ENCODE results near the gene SLC9B2.

DNA sequence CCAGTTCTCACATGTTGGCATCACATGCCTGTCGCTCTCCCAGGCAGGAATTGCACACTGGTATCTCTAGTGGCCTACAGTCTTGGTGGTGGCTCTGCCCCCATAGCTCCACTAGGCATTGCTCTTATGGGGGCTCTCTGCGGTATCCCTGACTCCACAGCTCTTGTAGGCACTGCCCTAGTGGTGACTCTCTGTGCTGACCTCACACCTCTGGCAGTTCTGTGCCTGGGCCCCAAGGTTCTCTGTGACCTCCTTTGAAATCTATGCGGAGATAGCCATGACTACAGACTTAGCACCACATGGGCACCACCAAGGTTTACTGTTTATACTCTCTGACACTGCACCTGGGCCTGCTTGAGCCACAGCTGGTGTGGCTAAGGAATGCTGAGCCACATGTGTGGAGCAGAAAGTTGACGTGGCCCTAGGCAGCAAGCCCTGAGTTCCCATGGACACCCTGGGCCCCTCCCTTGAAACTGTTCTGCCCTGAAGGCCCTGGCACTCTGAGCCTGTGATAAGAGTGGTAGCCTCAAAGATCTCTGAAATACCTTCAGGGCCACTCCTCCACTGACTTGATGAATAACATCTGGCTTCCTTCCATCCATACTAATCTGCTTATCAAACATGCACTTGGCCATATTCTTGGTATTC, 65.1 kb downstream of the SLC9B2 start:
- TF ChIP-seq, protein P1, sequence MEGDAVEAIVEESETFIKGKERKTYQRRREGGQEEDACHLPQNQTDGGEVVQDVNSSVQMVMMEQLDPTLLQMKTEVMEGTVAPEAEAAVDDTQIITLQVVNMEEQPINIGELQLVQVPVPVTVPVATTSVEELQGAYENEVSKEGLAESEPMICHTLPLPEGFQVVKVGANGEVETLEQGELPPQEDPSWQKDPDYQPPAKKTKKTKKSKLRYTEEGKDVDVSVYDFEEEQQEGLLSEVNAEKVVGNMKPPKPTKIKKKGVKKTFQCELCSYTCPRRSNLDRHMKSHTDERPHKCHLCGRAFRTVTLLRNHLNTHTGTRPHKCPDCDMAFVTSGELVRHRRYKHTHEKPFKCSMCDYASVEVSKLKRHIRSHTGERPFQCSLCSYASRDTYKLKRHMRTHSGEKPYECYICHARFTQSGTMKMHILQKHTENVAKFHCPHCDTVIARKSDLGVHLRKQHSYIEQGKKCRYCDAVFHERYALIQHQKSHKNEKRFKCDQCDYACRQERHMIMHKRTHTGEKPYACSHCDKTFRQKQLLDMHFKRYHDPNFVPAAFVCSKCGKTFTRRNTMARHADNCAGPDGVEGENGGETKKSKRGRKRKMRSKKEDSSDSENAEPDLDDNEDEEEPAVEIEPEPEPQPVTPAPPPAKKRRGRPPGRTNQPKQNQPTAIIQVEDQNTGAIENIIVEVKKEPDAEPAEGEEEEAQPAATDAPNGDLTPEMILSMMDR (IDR thresholded peaks at IDR 0.05): no peak
- TF ChIP-seq POLR2A (IDR thresholded peaks at IDR 0.05): no peak

Measured in upper lobe of left lung (tissue), 4 donors.